Peyer's patch (tissue), 4 donors: ENCODE results near the gene ZNF106.

Experiments
- POLR2A ChIP-seq, 2 donors: fragments of 450-650 bp; IDR thresholded peaks; one replicate each; pipeline ENCODE4 v1.5.1; 2017; ENCODE audit warnings: antibody characterized with exemption in 2 of 2, mild to moderate bottlenecking in 2 of 2, moderate library complexity in 2 of 2
- TF ChIP-seq, protein P1 (sequence below), 6 experiments: fragments of 450-650 bp in 4 of 6; fragments of 200-600 bp in 2 of 6; sonication (generic) in 1 of 6; IDR thresholded peaks; one replicate each; pipeline ENCODE4 v1.5.1; 2017 to 2019; ENCODE audit warnings: antibody characterized with exemption in 6 of 6, mild to moderate bottlenecking in 3 of 6, moderate library complexity in 1 of 6

DNA sequence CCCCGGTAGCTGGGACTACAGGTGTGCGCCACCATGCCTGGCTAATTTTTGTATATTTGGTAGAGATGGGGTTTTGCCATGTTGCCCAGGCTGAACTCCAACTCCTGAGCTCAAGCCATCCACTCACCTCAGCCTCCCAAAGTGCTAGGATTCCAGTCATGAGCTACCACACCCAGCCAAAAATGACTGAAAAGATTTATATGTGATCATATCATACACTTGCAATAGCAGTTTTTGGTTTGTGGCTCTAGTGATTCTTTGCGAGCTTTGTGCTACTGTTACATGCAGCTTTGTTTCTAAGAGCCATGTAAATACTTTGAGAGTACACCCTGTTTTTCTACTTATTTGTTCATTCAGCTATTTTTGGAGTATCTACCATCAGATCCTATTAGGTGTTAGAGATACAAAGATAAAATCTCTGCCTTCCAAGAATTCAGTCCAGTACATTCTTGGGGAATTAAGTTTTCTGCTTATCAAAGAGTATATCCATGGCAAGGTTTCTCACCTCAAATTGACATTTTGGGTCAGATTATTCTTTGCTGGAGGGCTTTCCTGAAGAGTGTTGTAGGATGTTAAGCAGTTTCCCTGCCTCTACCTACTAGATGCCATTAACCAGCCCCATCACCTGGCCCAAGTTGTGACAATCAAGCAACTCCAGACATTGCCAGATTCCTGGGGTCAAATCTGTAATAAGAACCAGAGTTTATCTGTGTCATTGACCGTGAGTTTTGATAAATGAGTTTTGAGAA lies 19.5 kb upstream of the ZNF106 start:
- TF ChIP-seq, protein P1, sequence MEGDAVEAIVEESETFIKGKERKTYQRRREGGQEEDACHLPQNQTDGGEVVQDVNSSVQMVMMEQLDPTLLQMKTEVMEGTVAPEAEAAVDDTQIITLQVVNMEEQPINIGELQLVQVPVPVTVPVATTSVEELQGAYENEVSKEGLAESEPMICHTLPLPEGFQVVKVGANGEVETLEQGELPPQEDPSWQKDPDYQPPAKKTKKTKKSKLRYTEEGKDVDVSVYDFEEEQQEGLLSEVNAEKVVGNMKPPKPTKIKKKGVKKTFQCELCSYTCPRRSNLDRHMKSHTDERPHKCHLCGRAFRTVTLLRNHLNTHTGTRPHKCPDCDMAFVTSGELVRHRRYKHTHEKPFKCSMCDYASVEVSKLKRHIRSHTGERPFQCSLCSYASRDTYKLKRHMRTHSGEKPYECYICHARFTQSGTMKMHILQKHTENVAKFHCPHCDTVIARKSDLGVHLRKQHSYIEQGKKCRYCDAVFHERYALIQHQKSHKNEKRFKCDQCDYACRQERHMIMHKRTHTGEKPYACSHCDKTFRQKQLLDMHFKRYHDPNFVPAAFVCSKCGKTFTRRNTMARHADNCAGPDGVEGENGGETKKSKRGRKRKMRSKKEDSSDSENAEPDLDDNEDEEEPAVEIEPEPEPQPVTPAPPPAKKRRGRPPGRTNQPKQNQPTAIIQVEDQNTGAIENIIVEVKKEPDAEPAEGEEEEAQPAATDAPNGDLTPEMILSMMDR (IDR thresholded peaks at IDR 0.05): no peak
- TF ChIP-seq POLR2A (IDR thresholded peaks at IDR 0.05): no peak
